ENCODE measurements around the gene SDHAF3. TPM values are rescaled to one million over a fixed set of nuclear protein-coding genes. Genes with fewer than 3 reads are reported as not detected.

The SDHAF3 gene
- total and polyA plus RNA-seq, 2 of the 8 experiments (the other 6 are each of a cell fraction or from before 2014, with no cell fraction given) = 12.0 to 31.3 TPM

GRCh38 chr7:97078023-97078969, 39.2 kb upstream of the SDHAF3 start:
- Histone ChIP-seq H3K18ac (ENCODE audit: extremely low read depth, low read length) (no peak overlapping the region), H3K9ac (replicated peaks in 1 of 4; ENCODE audit: extremely low read depth in 1 of 4, low read depth in 3 of 4, low read length in 3 of 4) (no peak overlapping the region), H2BK12ac (ENCODE audit: low read depth, low read length) (no peak overlapping the region), H3K27me3 (replicated peaks in 1 of 4; ENCODE audit: control insufficient read depth in 3 of 4, extremely low read depth in 1 of 4, insufficient read depth in 3 of 4, low read length in 3 of 4) (no peaks in the 10 kb centered on the region), H4K20me1 (replicated peaks in 1 of 2; ENCODE audit: control insufficient read depth in 1 of 2, insufficient read depth in 2 of 2, low read length in 2 of 2) (no peaks in the 10 kb centered on the region), H2AK5ac (ENCODE audit: low read depth, low read length) (no peak overlapping the region), H3K27ac (ENCODE audit: low read depth, low read length) (no peak overlapping the region), H3K36me3 (ENCODE audit: control insufficient read depth in 2 of 4, insufficient read depth in 4 of 4, low read length in 3 of 4) (no peaks in the 10 kb centered on the region; a peak in 1 of 8 replicates), H2BK20ac (ENCODE audit: low read length) (no peak overlapping the region), H3K23ac (ENCODE audit: insufficient read length) (no peak overlapping the region), H3K4me2 (ENCODE audit: insufficient read depth in 1 of 2, low read depth in 2 of 2, low read length in 2 of 2) (no peak overlapping the region), H3K14ac (ENCODE audit: insufficient read length) (no peak overlapping the region), H3K79me1 (ENCODE audit: low read depth, low read length) (no peaks in the 10 kb centered on the region), H3K56ac (replicated peaks; ENCODE audit: insufficient read length, low read depth, low read length) (no peak overlapping the region), H4K8ac (ENCODE audit: extremely low read depth, insufficient read depth, low read length) (no peak overlapping the region), H2AFZ (ENCODE audit: low read length) (no peak overlapping the region), H3K4ac (replicated peaks; ENCODE audit: insufficient read length, low read depth, low read length) (no peak overlapping the region), H2BK5ac (ENCODE audit: low read depth, low read length) (no peak overlapping the region), H4K91ac (replicated peaks; ENCODE audit: insufficient read length, low read length) (no peak overlapping the region), H3K79me2 (ENCODE audit: control insufficient read depth in 1 of 2, insufficient read depth in 2 of 2, low read length in 2 of 2) (no peaks in the 10 kb centered on the region), H3K4me3 (ENCODE audit: extremely low read depth in 1 of 4, insufficient read depth in 2 of 4, low read depth in 3 of 4, low read length in 4 of 4) (no peak overlapping the region), H3K9me3 (ENCODE audit: insufficient read depth in 2 of 2, low read depth in 1 of 2, low read length in 1 of 2) (peaks cover 6 to 12% of the 10 kb centered on the region in 2 experiments; a peak in 3 of 4 replicates), H2BK120ac (replicated peaks; ENCODE audit: low read depth, low read length) (no peak overlapping the region), H4K5ac (ENCODE audit: insufficient read length, low read depth, low read length) (no peak overlapping the region), H3K4me1 (replicated peaks in 1 of 4; ENCODE audit: control insufficient read depth in 3 of 4, insufficient read depth in 4 of 4, low read length in 3 of 4) (no peaks in the 10 kb centered on the region), H3K23me2 (ENCODE audit: low read depth, low read length) (no peaks in the 10 kb centered on the region), H2BK15ac (ENCODE audit: low read length) (no peak overlapping the region)
- 91% methylated on average over 9 of the region's 9 CpGs; no CpG with 5 or more reads in 1 of the 2 experiments for WGBS, 2 experiments (ENCODE audit: extremely low coverage in 1 of 2, insufficient coverage in 1 of 2, insufficient read length in 1 of 2, insufficient replicate concordance in 2 of 2, low coverage in 1 of 2, low lambda C conversion rate in 2 of 2, missing lambda C conversion rate in 1 of 2)
- DNase-seq (ENCODE audit: low read depth in 1 of 2, low spot score in 2 of 2) = no peak
- POLR2A ChIA-PET (ENCODE audit: partially characterized antibody) = no interaction called here
- TF ChIP-seq KDM5A (IDR thresholded peaks at IDR 0.05; ENCODE audit: low read length) (no peak), KDM1A (IDR thresholded peaks at IDR 0.05; ENCODE audit: borderline replicate concordance, low read length) (no peak), TAF1 (IDR thresholded peaks at IDR 0.05; ENCODE audit: low read depth, low read length) (no peak), BCL11A (IDR thresholded peaks at IDR 0.05; ENCODE audit: low read depth in 2 of 2, low read length in 2 of 2) (no peak)
- CTCF ChIA-PET (ENCODE audit: partially characterized antibody) = no interaction called here
- FAIRE-seq = no peak

Data from H1 (cell line).